WTC11 (cell line): ENCODE measurements around the gene RPL41. TPM values are rescaled to one million over a fixed set of nuclear protein-coding genes. Genes with fewer than 3 reads are reported as not detected.

Experiments used
- CREM ChIP-seq: sonication (generic); formaldehyde crosslinking; IDR thresholded peaks from 2 replicates; pipeline ENCODE4 v1.8.1; 2022; ENCODE audit warnings: mild to moderate bottlenecking, missing genetic modification reagents, moderate library complexity
- FOXJ3 ChIP-seq: sonication (generic); formaldehyde crosslinking; IDR thresholded peaks from 2 replicates; pipeline ENCODE4 v1.9.0; 2021; ENCODE audit warnings: missing genetic modification reagents, mild to moderate bottlenecking, borderline replicate concordance
- GRHL2 ChIP-seq: fragments of 250-450 bp; sonication (Bioruptor Pico); IDR thresholded peaks from 2 replicates; pipeline ENCODE4 v1.8.0; 2022; ENCODE audit warnings: mild to moderate bottlenecking, moderate library complexity; ENCODE audit not compliant: insufficient replicate concordance, severe bottlenecking
- MYBL2 ChIP-seq: sonication (generic); formaldehyde crosslinking; IDR thresholded peaks from 2 replicates; pipeline ENCODE4 v1.8.1; 2023; ENCODE audit warnings: mild to moderate bottlenecking, moderate library complexity, missing genetic modification reagents
- NFATC4 ChIP-seq: fragments of 250-450 bp; sonication (Bioruptor Pico); IDR thresholded peaks from 2 replicates; pipeline ENCODE4 v1.9.0; 2021; ENCODE audit warnings: mild to moderate bottlenecking
- TCF7 ChIP-seq: sonication (generic); formaldehyde crosslinking; IDR thresholded peaks from 2 replicates; pipeline ENCODE4 v1.8.0; 2022; ENCODE audit warnings: mild to moderate bottlenecking, low read depth, missing genetic modification reagents, moderate library complexity
- ZNF138 ChIP-seq: sonication (generic); formaldehyde crosslinking; conservative IDR thresholded peaks from 2 replicates; pipeline ENCODE4 v1.8.1; 2022; ENCODE audit warnings: mild to moderate bottlenecking, moderate library complexity, missing genetic modification reagents
- ZNF396 ChIP-seq: fragments of 250-450 bp; sonication (Bioruptor Pico); IDR thresholded peaks from 2 replicates; pipeline ENCODE4 v1.8.0; 2021; ENCODE audit warnings: mild to moderate bottlenecking, moderate library complexity, borderline replicate concordance
- total RNA-seq: library from RNA; stranded (reverse); gene quantifications from 3 replicates; pipeline ENCODE4 v1.2.3, GENCODE V29; 2021
- TF ChIP-seq, protein P1 (sequence below): sonication (generic); formaldehyde crosslinking; conservative IDR thresholded peaks from 2 replicates; pipeline ENCODE4 v1.8.1; 2023; ENCODE audit warnings: mild to moderate bottlenecking, low read depth, missing genetic modification reagents, moderate library complexity
- TF ChIP-seq, protein P2 (sequence below): fragments of 250-450 bp; sonication (Bioruptor Pico); IDR thresholded peaks from 2 replicates; pipeline ENCODE4 v1.9.0; 2021; ENCODE audit warnings: mild to moderate bottlenecking, borderline replicate concordance
- TF ChIP-seq, protein P3 (sequence below): sonication (generic); formaldehyde crosslinking; IDR thresholded peaks from 2 replicates; pipeline ENCODE4 v1.8.1; 2023; ENCODE audit warnings: mild to moderate bottlenecking, missing genetic modification reagents, moderate library complexity
- TF ChIP-seq, protein P4 (sequence below): sonication (generic); formaldehyde crosslinking; IDR thresholded peaks from 2 replicates; pipeline ENCODE4 v1.8.1; 2022; ENCODE audit warnings: missing genetic modification reagents, borderline replicate concordance
- TF ChIP-seq, protein P5 (sequence below): fragments of 250-450 bp; sonication (Bioruptor Pico); IDR thresholded peaks from 2 replicates; pipeline ENCODE4 v1.9.0; 2021; ENCODE audit warnings: mild to moderate bottlenecking
- TF ChIP-seq, protein P6 (sequence below): sonication (generic); formaldehyde crosslinking; IDR thresholded peaks from 2 replicates; pipeline ENCODE4 v1.8.1; 2023; ENCODE audit warnings: mild to moderate bottlenecking, moderate library complexity, missing genetic modification reagents

The RPL41 gene
- total RNA-seq, 1 experiment from 2014 or later, result 4,004 TPM

DNA sequence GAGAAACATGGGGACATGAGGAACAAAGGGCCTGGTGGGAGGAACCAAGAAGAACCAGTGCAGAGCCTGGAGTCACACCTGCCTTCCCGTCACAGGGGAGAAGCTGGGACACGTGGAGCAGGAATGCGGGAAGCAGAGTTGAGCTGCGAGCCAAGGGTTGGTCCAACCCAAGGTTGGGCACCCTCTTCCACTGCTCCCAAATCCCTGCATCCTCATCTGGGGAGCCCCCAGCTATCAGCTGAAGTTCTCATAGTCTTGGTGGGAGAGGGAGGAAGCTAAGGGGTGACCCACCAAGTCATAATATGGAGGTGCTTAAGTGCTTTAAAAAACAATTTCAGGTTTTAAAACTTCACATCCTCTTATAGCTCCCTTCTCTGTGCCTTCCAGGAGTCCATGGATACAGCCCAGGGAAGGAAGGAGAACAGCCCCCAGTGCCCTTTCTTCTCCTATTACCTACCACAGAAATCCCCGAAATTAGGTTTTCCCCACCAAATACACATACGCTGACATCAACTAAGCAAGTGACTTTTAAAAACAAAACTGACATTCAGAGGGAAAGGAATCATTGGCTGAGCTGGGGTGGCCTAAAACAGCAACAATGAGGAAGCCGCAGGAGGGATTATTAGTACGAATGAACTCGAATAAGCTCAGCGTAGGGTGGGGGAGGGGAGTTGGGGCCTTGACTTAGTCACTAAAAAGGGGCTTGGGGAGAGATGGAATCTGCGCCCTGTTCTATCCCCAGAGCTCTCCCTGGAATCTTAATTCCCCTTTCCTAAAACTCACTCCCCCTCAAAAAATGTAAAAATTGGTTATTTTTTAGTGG, 46.2 kb downstream of the RPL41 start (continued):
- TF ChIP-seq, protein P1, sequence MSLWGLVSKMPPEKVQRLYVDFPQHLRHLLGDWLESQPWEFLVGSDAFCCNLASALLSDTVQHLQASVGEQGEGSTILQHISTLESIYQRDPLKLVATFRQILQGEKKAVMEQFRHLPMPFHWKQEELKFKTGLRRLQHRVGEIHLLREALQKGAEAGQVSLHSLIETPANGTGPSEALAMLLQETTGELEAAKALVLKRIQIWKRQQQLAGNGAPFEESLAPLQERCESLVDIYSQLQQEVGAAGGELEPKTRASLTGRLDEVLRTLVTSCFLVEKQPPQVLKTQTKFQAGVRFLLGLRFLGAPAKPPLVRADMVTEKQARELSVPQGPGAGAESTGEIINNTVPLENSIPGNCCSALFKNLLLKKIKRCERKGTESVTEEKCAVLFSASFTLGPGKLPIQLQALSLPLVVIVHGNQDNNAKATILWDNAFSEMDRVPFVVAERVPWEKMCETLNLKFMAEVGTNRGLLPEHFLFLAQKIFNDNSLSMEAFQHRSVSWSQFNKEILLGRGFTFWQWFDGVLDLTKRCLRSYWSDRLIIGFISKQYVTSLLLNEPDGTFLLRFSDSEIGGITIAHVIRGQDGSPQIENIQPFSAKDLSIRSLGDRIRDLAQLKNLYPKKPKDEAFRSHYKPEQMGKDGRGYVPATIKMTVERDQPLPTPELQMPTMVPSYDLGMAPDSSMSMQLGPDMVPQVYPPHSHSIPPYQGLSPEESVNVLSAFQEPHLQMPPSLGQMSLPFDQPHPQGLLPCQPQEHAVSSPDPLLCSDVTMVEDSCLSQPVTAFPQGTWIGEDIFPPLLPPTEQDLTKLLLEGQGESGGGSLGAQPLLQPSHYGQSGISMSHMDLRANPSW (CRISPR knock-in tag), result no peak
- no peak for TF ChIP-seq FOXJ3 (CRISPR knock-in tag)
- TF ChIP-seq, protein P2, sequence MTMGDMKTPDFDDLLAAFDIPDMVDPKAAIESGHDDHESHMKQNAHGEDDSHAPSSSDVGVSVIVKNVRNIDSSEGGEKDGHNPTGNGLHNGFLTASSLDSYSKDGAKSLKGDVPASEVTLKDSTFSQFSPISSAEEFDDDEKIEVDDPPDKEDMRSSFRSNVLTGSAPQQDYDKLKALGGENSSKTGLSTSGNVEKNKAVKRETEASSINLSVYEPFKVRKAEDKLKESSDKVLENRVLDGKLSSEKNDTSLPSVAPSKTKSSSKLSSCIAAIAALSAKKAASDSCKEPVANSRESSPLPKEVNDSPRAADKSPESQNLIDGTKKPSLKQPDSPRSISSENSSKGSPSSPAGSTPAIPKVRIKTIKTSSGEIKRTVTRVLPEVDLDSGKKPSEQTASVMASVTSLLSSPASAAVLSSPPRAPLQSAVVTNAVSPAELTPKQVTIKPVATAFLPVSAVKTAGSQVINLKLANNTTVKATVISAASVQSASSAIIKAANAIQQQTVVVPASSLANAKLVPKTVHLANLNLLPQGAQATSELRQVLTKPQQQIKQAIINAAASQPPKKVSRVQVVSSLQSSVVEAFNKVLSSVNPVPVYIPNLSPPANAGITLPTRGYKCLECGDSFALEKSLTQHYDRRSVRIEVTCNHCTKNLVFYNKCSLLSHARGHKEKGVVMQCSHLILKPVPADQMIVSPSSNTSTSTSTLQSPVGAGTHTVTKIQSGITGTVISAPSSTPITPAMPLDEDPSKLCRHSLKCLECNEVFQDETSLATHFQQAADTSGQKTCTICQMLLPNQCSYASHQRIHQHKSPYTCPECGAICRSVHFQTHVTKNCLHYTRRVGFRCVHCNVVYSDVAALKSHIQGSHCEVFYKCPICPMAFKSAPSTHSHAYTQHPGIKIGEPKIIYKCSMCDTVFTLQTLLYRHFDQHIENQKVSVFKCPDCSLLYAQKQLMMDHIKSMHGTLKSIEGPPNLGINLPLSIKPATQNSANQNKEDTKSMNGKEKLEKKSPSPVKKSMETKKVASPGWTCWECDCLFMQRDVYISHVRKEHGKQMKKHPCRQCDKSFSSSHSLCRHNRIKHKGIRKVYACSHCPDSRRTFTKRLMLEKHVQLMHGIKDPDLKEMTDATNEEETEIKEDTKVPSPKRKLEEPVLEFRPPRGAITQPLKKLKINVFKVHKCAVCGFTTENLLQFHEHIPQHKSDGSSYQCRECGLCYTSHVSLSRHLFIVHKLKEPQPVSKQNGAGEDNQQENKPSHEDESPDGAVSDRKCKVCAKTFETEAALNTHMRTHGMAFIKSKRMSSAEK (CRISPR knock-in tag), result 0 out of 2 replicates have a peak, but pooled peaks have one; percentile 55
- TF ChIP-seq, protein P3, sequence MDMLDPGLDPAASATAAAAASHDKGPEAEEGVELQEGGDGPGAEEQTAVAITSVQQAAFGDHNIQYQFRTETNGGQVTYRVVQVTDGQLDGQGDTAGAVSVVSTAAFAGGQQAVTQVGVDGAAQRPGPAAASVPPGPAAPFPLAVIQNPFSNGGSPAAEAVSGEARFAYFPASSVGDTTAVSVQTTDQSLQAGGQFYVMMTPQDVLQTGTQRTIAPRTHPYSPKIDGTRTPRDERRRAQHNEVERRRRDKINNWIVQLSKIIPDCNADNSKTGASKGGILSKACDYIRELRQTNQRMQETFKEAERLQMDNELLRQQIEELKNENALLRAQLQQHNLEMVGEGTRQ (CRISPR knock-in tag), result no peak
- TF ChIP-seq NFATC4 (CRISPR knock-in tag), result peak; percentile 76
- TF ChIP-seq CREM, result no peak
- TF ChIP-seq, protein P4, sequence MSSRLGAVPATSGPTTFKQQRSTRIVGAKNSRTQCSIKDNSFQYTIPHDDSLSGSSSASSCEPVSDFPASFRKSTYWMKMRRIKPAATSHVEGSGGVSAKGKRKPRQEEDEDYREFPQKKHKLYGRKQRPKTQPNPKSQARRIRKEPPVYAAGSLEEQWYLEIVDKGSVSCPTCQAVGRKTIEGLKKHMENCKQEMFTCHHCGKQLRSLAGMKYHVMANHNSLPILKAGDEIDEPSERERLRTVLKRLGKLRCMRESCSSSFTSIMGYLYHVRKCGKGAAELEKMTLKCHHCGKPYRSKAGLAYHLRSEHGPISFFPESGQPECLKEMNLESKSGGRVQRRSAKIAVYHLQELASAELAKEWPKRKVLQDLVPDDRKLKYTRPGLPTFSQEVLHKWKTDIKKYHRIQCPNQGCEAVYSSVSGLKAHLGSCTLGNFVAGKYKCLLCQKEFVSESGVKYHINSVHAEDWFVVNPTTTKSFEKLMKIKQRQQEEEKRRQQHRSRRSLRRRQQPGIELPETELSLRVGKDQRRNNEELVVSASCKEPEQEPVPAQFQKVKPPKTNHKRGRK (CRISPR knock-in tag), result no peak
- TF ChIP-seq TCF7, result no peak
- TF ChIP-seq, protein P5, sequence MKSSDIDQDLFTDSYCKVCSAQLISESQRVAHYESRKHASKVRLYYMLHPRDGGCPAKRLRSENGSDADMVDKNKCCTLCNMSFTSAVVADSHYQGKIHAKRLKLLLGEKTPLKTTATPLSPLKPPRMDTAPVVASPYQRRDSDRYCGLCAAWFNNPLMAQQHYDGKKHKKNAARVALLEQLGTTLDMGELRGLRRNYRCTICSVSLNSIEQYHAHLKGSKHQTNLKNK (CRISPR knock-in tag), result no peak
- no peak for TF ChIP-seq GRHL2
- no peak for TF ChIP-seq ZNF138 (CRISPR knock-in tag)
- TF ChIP-seq ZNF396, result no peak
- TF ChIP-seq, protein P6, sequence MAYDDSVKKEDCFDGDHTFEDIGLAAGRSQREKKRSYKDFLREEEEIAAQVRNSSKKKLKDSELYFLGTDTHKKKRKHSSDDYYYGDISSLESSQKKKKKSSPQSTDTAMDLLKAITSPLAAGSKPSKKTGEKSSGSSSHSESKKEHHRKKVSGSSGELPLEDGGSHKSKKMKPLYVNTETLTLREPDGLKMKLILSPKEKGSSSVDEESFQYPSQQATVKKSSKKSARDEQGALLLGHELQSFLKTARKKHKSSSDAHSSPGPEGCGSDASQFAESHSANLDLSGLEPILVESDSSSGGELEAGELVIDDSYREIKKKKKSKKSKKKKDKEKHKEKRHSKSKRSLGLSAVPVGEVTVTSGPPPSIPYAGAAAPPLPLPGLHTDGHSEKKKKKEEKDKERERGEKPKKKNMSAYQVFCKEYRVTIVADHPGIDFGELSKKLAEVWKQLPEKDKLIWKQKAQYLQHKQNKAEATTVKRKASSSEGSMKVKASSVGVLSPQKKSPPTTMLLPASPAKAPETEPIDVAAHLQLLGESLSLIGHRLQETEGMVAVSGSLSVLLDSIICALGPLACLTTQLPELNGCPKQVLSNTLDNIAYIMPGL (CRISPR knock-in tag), result no peak
- TF ChIP-seq MYBL2 (CRISPR knock-in tag), result no peak
